ENCODE data around the gene ZNF467.

GRCh38 chr7:149718730-149719049 lies 54.7 kb downstream of the ZNF467 start:
- TF ChIP-seq CTCF (IDR thresholded peaks at IDR 0.05) = no peak
- TF ChIP-seq POLR2A (IDR thresholded peaks at IDR 0.05) = no peak

All from esophagus squamous epithelium (tissue), 4 donors.